ENCODE results near the gene HOXC10.

The HOXC10 gene

GRCh38 chr12:53965281-53966084, 19.5 kb upstream of the HOXC10 start:
- DNase-seq (no peak), ATAC-seq (replicated peaks) (no peak)
- Mint-ChIP-seq H3K27me3 (peaks cover 76 to 93% of the 10 kb centered on the region in 2 donors), H3K4me1 (peaks cover 16 to 41% of the 10 kb centered on the region in 2 donors), H3K4me3 (peak overlapping the region; percentile 1 to 8), H3K27ac (peak overlapping the region; percentile 62), H3K9me3 (peaks cover 0 to 7% of the 10 kb centered on the region in 2 donors), H3K36me3 (peaks cover 0 to 7% of the 10 kb centered on the region in 2 donors)

- Mint-ChIP-seq H3K9me3 (peaks cover 0 to 7% of the 10 kb centered on the region in 2 donors), H3K27ac (no peak overlapping the region), H3K4me3 (peak overlapping the region; percentile 36 to 62), H3K4me1 (peaks cover 16 to 39% of the 10 kb centered on the region in 2 donors), H3K36me3 (peaks cover 0 to 5% of the 10 kb centered on the region in 2 donors), H3K27me3 (peaks cover 79 to 93% of the 10 kb centered on the region in 2 donors)
- ATAC-seq (replicated peaks) (no peak), DNase-seq (no peak)
Measured at GRCh38 chr12:53966085-53966384, 18.9 kb upstream of the HOXC10 start.

- no peak for ATAC-seq (replicated peaks)
- Mint-ChIP-seq H3K4me1 (peaks cover 16 to 36% of the 10 kb centered on the region in 2 donors), H3K27ac (no peak overlapping the region)
Measured at GRCh38 chr12:53966385-53967133, 18.4 kb upstream of the HOXC10 start.

GRCh38 chr12:53967421-53967925, 17.5 kb upstream of the HOXC10 start:
- peaks cover 0 to 9% of the 10 kb centered on the region in 2 donors for H3K9me3 Mint-ChIP-seq
- peaks cover 93 to 97% of the 10 kb centered on the region in 2 donors for H3K27me3 Mint-ChIP-seq
- no peak for DNase-seq
- H3K4me3 Mint-ChIP-seq, result peak overlapping the region in 1 of 2 donors; percentile 8
- no peak for ATAC-seq (replicated peaks)
- H3K4me1 Mint-ChIP-seq, result peaks cover 16 to 36% of the 10 kb centered on the region in 2 donors
- no peak overlapping the region for H3K27ac Mint-ChIP-seq
- peaks cover 0 to 5% of the 10 kb centered on the region in 2 donors for H3K36me3 Mint-ChIP-seq

More at GRCh38 chr12:53966385-53967133, 18.4 kb upstream of the HOXC10 start:
- Mint-ChIP-seq H3K27me3 (peaks cover 84 to 93% of the 10 kb centered on the region in 2 donors), H3K36me3 (peaks cover 0 to 5% of the 10 kb centered on the region in 2 donors), H3K9me3 (peaks cover 0 to 7% of the 10 kb centered on the region in 2 donors), H3K4me3 (peak overlapping the region; percentile 36 to 62)
- DNase-seq, result no peak

- peaks cover 22 to 36% of the 10 kb centered on the region in 2 donors for H3K4me1 Mint-ChIP-seq
- H3K9me3 Mint-ChIP-seq, result peaks cover 0 to 14% of the 10 kb centered on the region in 2 donors
- H3K27ac Mint-ChIP-seq, result no peak overlapping the region
- H3K27me3 Mint-ChIP-seq, result peaks cover 93 to 97% of the 10 kb centered on the region in 2 donors
- H3K4me3 Mint-ChIP-seq, result no peak overlapping the region
- DNase-seq, result no peak
- no peak for ATAC-seq (replicated peaks)
- peaks cover 7 to 9% of the 10 kb centered on the region in 2 donors for H3K36me3 Mint-ChIP-seq
Measured at GRCh38 chr12:53968214-53969127, 16.5 kb upstream of the HOXC10 start.

GRCh38 chr12:53969588-53970259, 15.2 kb upstream of the HOXC10 start:
- Mint-ChIP-seq H3K36me3 (peaks cover 7 to 9% of the 10 kb centered on the region in 2 donors), H3K9me3 (peaks cover 0 to 10% of the 10 kb centered on the region in 2 donors), H3K4me3 (no peak overlapping the region), H3K4me1 (peaks cover 21 to 27% of the 10 kb centered on the region in 2 donors), H3K27ac (no peak overlapping the region), H3K27me3 (peaks cover 86 to 91% of the 10 kb centered on the region in 2 donors)
- ATAC-seq (replicated peaks), result no peak
- DNase-seq, result no peak

GRCh38 chr12:53970451-53970850, 14.5 kb upstream of the HOXC10 start:
- Mint-ChIP-seq H3K4me3 (no peak overlapping the region), H3K27ac (no peak overlapping the region), H3K9me3 (peaks cover 0 to 10% of the 10 kb centered on the region in 2 donors), H3K27me3 (peaks cover 87 to 91% of the 10 kb centered on the region in 2 donors), H3K4me1 (peaks cover 20 to 26% of the 10 kb centered on the region in 2 donors), H3K36me3 (peaks cover 8 to 9% of the 10 kb centered on the region in 2 donors)
- DNase-seq, result no peak
- ATAC-seq (replicated peaks), result no peak

- Mint-ChIP-seq H3K9me3 (peaks cover 0 to 10% of the 10 kb centered on the region in 2 donors), H3K27ac (peak overlapping the region; percentile 68), H3K36me3 (peaks cover 9 to 13% of the 10 kb centered on the region in 2 donors), H3K4me1 (peaks cover 20 to 26% of the 10 kb centered on the region in 2 donors), H3K27me3 (peaks cover 87 to 91% of the 10 kb centered on the region in 2 donors), H3K4me3 (no peak overlapping the region)
- ATAC-seq (replicated peaks), result no peak
- DNase-seq, result no peak
Measured at GRCh38 chr12:53971129-53971528, 13.8 kb upstream of the HOXC10 start.

GRCh38 chr12:53971686-53972085, 13.3 kb upstream of the HOXC10 start:
- DNase-seq (no peak), ATAC-seq (replicated peaks) (no peak)
- Mint-ChIP-seq H3K27ac (no peak overlapping the region), H3K27me3 (peaks cover 86 to 90% of the 10 kb centered on the region in 2 donors), H3K36me3 (peaks cover 7 to 13% of the 10 kb centered on the region in 2 donors), H3K4me3 (no peak overlapping the region), H3K9me3 (peaks cover 0 to 10% of the 10 kb centered on the region in 2 donors), H3K4me1 (peaks cover 15 to 20% of the 10 kb centered on the region in 2 donors)

GRCh38 chr12:53972152-53972702, 12.7 kb upstream of the HOXC10 start:
- H3K4me3 Mint-ChIP-seq, result no peak overlapping the region
- no peak overlapping the region for H3K27ac Mint-ChIP-seq
- DNase-seq, result no peak
- peaks cover 7 to 13% of the 10 kb centered on the region in 2 donors for H3K36me3 Mint-ChIP-seq
- H3K9me3 Mint-ChIP-seq, result peaks cover 0 to 10% of the 10 kb centered on the region in 2 donors
- peaks cover 14 to 18% of the 10 kb centered on the region in 2 donors for H3K4me1 Mint-ChIP-seq
- no peak for ATAC-seq (replicated peaks)
- H3K27me3 Mint-ChIP-seq, result peaks cover 86 to 90% of the 10 kb centered on the region in 2 donors

GRCh38 chr12:53972722-53973235, 12.2 kb upstream of the HOXC10 start, which contains the start of gene HOXC11:
TSS of gene HOXC11 (plus strand) at chr12:53973126. CDS start at chr12:53973242, 116 bp downstream.
- H3K36me3 Mint-ChIP-seq, result peaks cover 7 to 13% of the 10 kb centered on the region in 2 donors
- peaks cover 14 to 18% of the 10 kb centered on the region in 2 donors for H3K4me1 Mint-ChIP-seq
- peaks cover 0 to 10% of the 10 kb centered on the region in 2 donors for H3K9me3 Mint-ChIP-seq
- ATAC-seq (replicated peaks), result no peak
- peak within 1 kb of the TSS; percentile 72 for H3K27ac Mint-ChIP-seq
- H3K4me3 Mint-ChIP-seq, result peak within 1 kb of the TSS; percentile 51 to 64
- H3K27me3 Mint-ChIP-seq, result peaks cover 81 to 90% of the 10 kb centered on the region in 2 donors
- DNase-seq, result no peak

GRCh38 chr12:53973236-53974042, 11.5 kb upstream of the HOXC10 start:
- ATAC-seq (replicated peaks) (no peak), DNase-seq (no peak)
- peak overlapping the region; percentile 72 for H3K27ac Mint-ChIP-seq
- peaks cover 0 to 10% of the 10 kb centered on the region in 2 donors for H3K9me3 Mint-ChIP-seq
- H3K36me3 Mint-ChIP-seq, result peaks cover 7 to 13% of the 10 kb centered on the region in 2 donors
- H3K4me1 Mint-ChIP-seq, result peaks cover 14 to 18% of the 10 kb centered on the region in 2 donors
- H3K27me3 Mint-ChIP-seq, result peaks cover 81 to 90% of the 10 kb centered on the region in 2 donors
- peak overlapping the region; percentile 51 to 64 for H3K4me3 Mint-ChIP-seq
